ENCODE measurements around the gene BIVM.

BIVM gene

GRCh38 chr13:102845630-102846260, 46.8 kb downstream of the BIVM start, which contains the start of gene ERCC5:
Gene ERCC5 (plus strand): TSS chr13:102846032. CDS start chr13:102846267, 235 bp downstream.
- DNase-seq = peak; percentile 95

- DNase-seq = peak; percentile 37
Measured at GRCh38 chr13:102846261-102847015, 47.5 kb downstream of the BIVM start.

GRCh38 chr13:102847272-102848234, 48.6 kb downstream of the BIVM start:
- DNase-seq = no peak

- no peak for DNase-seq
Measured at GRCh38 chr13:102848956-102849355, 50.0 kb downstream of the BIVM start.

GRCh38 chr13:102852556-102852955, 53.6 kb downstream of the BIVM start:
- DNase-seq = no peak

GRCh38 chr13:102854675-102855074, 55.8 kb downstream of the BIVM start:
- no peak for DNase-seq

- no peak for DNase-seq
Measured at GRCh38 chr13:102856557-102856956, 57.6 kb downstream of the BIVM start.

- no peak for DNase-seq
Measured at GRCh38 chr13:102862624-102863210, 63.8 kb downstream of the BIVM start.

GRCh38 chr13:102863590-102863989, 64.7 kb downstream of the BIVM start:
- DNase-seq = no peak

- DNase-seq = no peak
Measured at GRCh38 chr13:102868366-102868936, 69.5 kb downstream of the BIVM start.

GRCh38 chr13:102869948-102870676, 71.2 kb downstream of the BIVM start:
- no peak for DNase-seq

GRCh38 chr13:102870677-102871415, 71.9 kb downstream of the BIVM start:
- DNase-seq = peak; percentile 48

- DNase-seq = no peak
Measured at GRCh38 chr13:102872131-102872530, 73.2 kb downstream of the BIVM start.

GRCh38 chr13:102872531-102872930, 73.6 kb downstream of the BIVM start:
- no peak for DNase-seq

GRCh38 chr13:102873653-102874052, 74.7 kb downstream of the BIVM start:
- DNase-seq = no peak

GRCh38 chr13:102875256-102875655, 76.3 kb downstream of the BIVM start:
- DNase-seq = no peak

GRCh38 chr13:102877303-102877702, 78.4 kb downstream of the BIVM start:
- no peak for DNase-seq

GRCh38 chr13:102878481-102878880, 79.6 kb downstream of the BIVM start:
- no peak for DNase-seq

GRCh38 chr13:102879793-102880499, 81.0 kb downstream of the BIVM start:
- DNase-seq = no peak

All from activated CD8-positive, alpha-beta memory T cell treated with anti-CD3 and anti-CD28 coated beads, Interleukin-2, amount 50 U/mL, for 4 hours (primary cell).